Hippocampal formation (tissue), 2 donors: Measurements from ENCODE around the gene TARBP2.
A peak's percentile ranks its signal among the peaks of the same experiment; 100 is the strongest.

Source experiments
- DNase-seq, 2 donors: peaks; one replicate each; lab custom pipeline; 2025; lab: John Stamatoyannopoulos, UW

TARBP2 gene

GRCh38 chr12:53495903-53496751 is 5.0 kb upstream of the TARBP2 start:
- DNase-seq, result peak in 1 of 2 donors; percentile 29

- DNase-seq, result no peak
These were observed 4.4 kb upstream of the TARBP2 start for GRCh38 chr12:53496752-53497032.

- no peak for DNase-seq
These were observed 3.6 kb upstream of the TARBP2 start for GRCh38 chr12:53497461-53497860.

DNA sequence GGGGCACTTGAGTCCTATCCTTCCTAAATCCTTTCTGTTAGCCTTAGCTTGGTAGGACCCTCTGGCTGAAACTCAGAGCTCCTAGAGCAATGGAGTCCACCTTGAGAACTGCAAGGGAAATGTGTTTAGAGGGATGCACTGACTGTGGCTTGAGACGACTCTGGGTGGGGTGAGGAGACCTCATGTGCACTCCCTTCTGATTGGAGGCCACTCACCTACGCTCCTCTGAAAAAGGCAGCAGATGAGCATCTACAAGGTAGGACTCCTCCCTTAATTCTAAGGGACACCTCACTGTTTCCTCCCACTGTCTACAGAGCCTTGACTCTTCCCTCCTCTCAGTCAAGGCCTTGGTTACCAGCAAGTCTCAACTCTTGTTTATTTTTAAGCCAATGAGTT is 2.9 kb upstream of the TARBP2 start:
- DNase-seq, result no peak

GRCh38 chr12:53499266-53500141 is 1.6 kb upstream of the TARBP2 start, which contains the start of gene MAP3K12:
TSS of gene MAP3K12 (minus strand) at chr12:53499458. CDS start at chr12:53487391, 12,067 bp downstream.
- DNase-seq, result peak; percentile 54 to 68

- DNase-seq, result no peak
These were observed 824 bp upstream of the TARBP2 start for GRCh38 chr12:53500142-53500775.

DNA sequence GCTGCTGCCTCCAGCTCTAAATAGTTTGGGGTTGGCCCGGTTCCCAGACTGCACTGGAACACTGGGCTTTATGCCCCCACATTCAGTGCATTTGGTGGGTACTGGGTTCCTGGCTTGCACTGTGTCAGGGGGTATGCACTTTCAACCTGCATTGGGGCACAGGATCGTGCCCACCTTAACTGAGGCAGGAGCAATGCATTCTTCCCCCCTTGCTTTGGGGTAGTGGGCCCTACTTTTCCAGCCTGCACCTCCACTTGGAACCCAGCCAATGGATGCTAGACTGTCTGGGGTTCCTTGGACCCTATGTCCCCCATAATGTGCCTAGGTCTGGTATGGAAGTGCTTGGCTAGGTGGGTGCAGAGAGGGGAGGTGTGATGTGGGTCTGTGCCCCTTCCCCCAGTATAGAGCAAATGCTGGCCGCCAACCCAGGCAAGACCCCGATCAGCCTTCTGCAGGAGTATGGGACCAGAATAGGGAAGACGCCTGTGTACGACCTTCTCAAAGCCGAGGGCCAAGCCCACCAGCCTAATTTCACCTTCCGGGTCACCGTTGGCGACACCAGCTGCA is 615 bp downstream of the TARBP2 start:
- DNase-seq, result no peak

DNA sequence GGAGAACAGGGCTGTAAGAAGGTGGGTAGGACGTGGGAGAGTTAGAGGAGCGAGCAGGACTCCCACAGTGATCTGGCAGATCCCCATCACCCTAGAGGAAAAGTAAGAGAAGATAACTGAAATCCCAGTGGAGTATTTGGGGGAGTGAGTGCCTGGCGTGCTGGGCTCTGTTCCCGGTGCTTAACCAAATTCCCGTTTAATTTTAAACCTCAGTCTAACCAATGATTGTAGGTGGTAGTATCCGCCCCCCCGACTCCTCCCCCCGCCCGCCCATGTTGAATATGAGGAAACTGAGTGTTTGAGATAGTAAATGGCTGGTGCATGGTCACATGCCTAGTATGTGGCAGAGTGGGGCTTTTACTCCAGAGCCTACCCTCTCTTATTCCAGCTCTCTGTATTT is 1.2 kb downstream of the TARBP2 start:
- no peak for DNase-seq

- no peak for DNase-seq
These were observed 2.1 kb downstream of the TARBP2 start for GRCh38 chr12:53502983-53503728.

- no peak for DNase-seq
These were observed 3.2 kb downstream of the TARBP2 start for GRCh38 chr12:53504004-53504920.

DNA sequence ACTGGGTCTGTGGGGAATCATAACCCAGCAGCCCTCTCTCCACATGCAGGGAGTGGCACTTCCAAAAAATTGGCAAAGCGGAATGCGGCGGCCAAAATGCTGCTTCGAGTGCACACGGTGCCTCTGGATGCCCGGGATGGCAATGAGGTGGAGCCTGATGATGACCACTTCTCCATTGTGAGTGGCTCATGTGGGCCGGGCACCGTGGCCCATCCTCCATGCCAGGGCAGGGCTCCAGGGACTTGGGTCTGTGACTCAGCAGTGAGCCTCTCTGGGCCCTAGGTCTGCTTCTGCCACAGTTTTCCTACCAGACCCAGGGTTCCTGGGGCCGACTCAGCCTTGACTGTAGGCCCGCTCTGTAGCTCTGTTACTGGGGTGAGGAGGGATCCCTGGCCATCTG is 4.0 kb downstream of the TARBP2 start:
- DNase-seq, result no peak

DNA sequence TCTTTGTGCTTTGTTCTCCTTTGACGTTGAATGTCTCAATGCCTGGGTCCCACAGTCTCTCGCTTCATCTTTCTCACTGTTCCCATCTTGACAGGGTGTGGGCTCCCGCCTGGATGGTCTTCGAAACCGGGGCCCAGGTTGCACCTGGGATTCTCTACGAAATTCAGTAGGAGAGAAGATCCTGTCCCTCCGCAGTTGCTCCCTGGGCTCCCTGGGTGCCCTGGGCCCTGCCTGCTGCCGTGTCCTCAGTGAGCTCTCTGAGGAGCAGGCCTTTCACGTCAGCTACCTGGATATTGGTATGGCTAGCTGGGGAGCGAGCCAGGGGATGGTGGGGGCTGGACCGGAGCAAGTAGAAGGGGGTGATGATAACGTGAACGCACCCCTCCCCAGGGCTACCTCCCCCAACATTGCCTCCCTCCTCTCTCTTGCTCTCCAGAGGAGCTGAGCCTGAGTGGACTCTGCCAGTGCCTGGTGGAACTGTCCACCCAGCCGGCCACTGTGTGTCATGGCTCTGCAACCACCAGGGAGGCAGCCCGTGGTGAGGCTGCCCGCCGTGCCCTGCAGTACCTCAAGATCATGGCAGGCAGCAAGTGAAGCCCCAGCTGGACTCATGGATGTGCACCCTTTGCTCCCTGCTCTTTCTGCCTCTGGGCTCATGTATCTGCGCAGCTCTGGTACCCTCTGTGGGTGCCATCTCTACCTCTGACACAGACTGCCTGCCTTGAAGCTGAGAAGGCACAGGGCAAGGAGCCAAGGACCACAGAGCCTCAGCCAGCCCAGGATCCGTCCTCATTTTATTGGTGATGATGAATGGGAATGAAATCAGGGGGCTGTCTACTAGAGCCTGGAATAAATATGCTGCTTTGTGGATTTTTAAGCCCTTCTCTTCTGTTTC is 4.7 kb downstream of the TARBP2 start:
- DNase-seq, result no peak

DNA sequence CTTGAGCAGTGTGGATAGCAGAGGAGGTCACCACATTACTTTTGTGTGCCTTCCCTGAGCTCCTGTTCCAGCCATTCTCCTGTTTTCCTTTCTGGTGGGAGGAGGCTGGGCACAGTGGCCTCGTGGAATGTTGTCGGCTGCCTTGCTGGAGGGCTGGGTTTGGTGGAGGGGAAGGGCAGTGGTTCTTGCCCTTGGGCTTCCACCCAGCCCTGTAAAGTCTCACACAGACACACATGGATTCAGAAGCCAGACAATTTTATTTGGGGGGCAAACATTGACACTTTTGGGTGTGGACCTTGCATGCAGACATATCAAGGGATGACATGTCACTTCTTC is 5.3 kb downstream of the TARBP2 start:
- DNase-seq, result no peak

DNA sequence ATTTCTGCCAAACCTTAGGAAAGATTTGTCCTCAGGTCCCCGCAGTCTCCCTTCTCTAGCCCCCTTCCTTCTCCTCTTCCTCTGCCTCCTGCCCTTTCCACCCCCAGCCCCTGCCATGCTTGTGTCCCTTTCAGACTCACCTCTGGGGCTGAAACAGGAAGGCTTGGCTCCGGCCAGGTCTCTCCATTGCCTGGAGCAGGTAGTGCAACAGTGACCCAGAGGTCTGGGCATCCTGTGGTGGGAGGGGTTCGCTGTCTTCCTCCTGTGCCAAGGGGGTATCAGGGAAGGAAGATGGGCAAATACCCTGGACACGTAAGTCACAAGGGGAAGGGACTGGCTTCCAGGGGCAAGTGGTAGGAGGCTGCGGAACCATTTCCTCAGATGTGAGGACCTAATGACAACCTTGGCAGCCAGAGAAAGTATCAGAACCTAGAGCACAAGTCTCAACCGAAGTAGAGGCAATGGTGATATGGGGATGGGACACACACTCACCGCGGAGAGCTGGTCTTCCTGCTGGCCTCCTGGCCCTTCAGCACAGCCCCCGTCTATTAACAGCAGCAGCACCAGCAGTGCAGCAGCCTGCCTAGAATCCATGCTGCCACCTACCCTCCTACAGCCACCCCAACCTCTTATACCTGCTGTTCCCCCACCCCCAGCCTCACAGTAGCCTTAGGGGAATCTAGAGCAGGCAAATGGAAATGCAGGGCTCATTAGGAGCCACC is 6.0 kb downstream of the TARBP2 start, which contains the start of gene NPFF:
Gene NPFF, minus strand, starts transcription at position 604 of the 722 bp plus-strand sequence. Its CDS starts 10 bp downstream, at position 594.
- no peak for DNase-seq

GRCh38 chr12:53507603-53507885 is 6.5 kb downstream of the TARBP2 start:
- no peak for DNase-seq

- DNase-seq, result peak; percentile 75 to 78
These were observed 7.6 kb downstream of the TARBP2 start for GRCh38 chr12:53508534-53509170.

DNA sequence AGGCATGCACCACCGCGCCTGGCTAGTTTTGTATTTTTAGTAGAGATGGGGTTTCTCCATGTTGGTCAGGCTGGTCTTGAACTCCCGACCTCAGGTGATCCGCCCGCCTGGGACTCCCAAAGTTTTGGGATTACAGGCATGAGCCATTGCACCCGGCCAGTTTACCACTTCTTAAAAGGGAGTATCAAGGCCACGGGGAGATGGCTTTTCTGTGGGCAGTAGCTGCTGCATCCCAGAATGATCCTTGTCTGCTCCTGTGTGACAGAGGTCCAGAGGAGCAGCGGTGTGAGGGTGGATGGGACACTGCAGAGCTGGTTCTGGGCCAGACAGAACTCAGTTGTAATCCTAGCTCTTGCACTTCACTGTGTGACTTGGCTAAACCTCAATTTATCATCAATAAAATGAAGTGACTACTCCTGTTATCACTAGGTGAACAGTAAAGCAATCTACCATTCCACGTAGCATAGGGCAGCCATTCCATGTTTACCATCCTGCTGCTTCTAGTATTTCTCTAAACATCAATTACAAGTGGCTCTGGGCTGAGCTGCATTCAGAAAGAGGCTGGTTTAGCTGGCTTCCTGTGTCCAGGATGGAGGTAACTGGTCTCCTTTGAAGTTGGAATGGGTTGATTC is 9.2 kb downstream of the TARBP2 start:
- DNase-seq, result no peak
